GM23248 (cell line): ENCODE data around the gene PXDN. TPM values are rescaled to one million over a fixed set of nuclear protein-coding genes. Genes with fewer than 3 reads are reported as not detected.
"Not testable (repeated sequence)": the region's sequence is repeated elsewhere in the genome, so short reads cannot be mapped to it uniquely, and the experiment has no call there.

ENCODE experiments used
- DNase-seq: peaks from one replicate; pipeline ENCODE4 v3.0.0-alpha.2; 2015
- H2AFZ ChIP-seq: fragments of 200-600 bp; sonication (generic); 2 replicates; pipeline ENCODE4 v1.6.1; 2016; ENCODE audit warnings: antibody characterized with exemption
- H3F3A ChIP-seq: fragments of 200-600 bp; sonication (generic); 2 replicates; pipeline ENCODE4 v1.6.1; 2016; ENCODE audit warnings: mild to moderate bottlenecking, antibody characterized with exemption, mixed run types; ENCODE audit not compliant: insufficient read depth
- H3K27ac ChIP-seq: fragments of 200-600 bp; sonication (generic); 2 replicates; pipeline ENCODE4 v1.5.1; 2016; ENCODE audit warnings: mild to moderate bottlenecking
- H3K27me3 ChIP-seq: fragments of 200-600 bp; sonication (generic); replicated peaks from 2 replicates; pipeline ENCODE4 v1.6.1; 2016; ENCODE audit warnings: mild to moderate bottlenecking; ENCODE audit not compliant: insufficient read depth
- H3K36me3 ChIP-seq: fragments of 200-600 bp; sonication (generic); 2 replicates; pipeline ENCODE4 v1.6.1; 2016; ENCODE audit warnings: low read depth, mild to moderate bottlenecking
- H3K4me1 ChIP-seq: fragments of 200-600 bp; sonication (generic); 2 replicates; pipeline ENCODE4 v1.6.1; 2016; ENCODE audit warnings: mild to moderate bottlenecking; ENCODE audit not compliant: insufficient read depth
- H3K4me2 ChIP-seq: fragments of 200-600 bp; sonication (generic); one replicate; pipeline ENCODE4 v1.6.1; 2016; ENCODE audit warnings: mild to moderate bottlenecking; ENCODE audit not compliant: unreplicated experiment
- H3K4me3 ChIP-seq: fragments of 200-600 bp; sonication (generic); 2 replicates; pipeline ENCODE4 v1.5.1; 2016; ENCODE audit warnings: mild to moderate bottlenecking
- H3K79me2 ChIP-seq: fragments of 200-600 bp; sonication (generic); 2 replicates; pipeline ENCODE4 v1.6.1; 2016; ENCODE audit warnings: mild to moderate bottlenecking; ENCODE audit not compliant: insufficient read depth
- H3K9ac ChIP-seq: fragments of 200-600 bp; sonication (generic); 2 replicates; pipeline ENCODE4 v1.6.1; 2016; ENCODE audit warnings: mild to moderate bottlenecking
- H3K9me2 ChIP-seq: fragments of 200-600 bp; sonication (generic); 2 replicates; pipeline ENCODE4 v1.6.1; 2016; ENCODE audit warnings: mixed run types, mild to moderate bottlenecking, moderate library complexity; ENCODE audit not compliant: insufficient read depth
- H3K9me3 ChIP-seq: fragments of 200-600 bp; sonication (generic); one replicate; pipeline ENCODE4 v1.6.1; 2017; ENCODE audit warnings: low read depth
- H4K20me1 ChIP-seq: fragments of 200-600 bp; sonication (generic); 2 replicates; pipeline ENCODE4 v1.6.0; 2016; ENCODE audit not compliant: insufficient read depth
- EZH2 ChIP-seq: fragments of 200-600 bp; sonication (generic); IDR thresholded peaks from 2 replicates; pipeline ENCODE4 v1.6.1; 2018; ENCODE audit warnings: antibody characterized with exemption, mild to moderate bottlenecking; ENCODE audit not compliant: insufficient read depth, poor library complexity, severe bottlenecking
- EZH2phosphoT487 ChIP-seq: fragments of 200-600 bp; sonication (generic); IDR thresholded peaks from 2 replicates; pipeline ENCODE4 v1.6.1; 2018; ENCODE audit warnings: antibody characterized with exemption, moderate library complexity, mild to moderate bottlenecking, low read depth; ENCODE audit not compliant: insufficient read depth
- WGBS, 2 experiments: methylation state at CpG; one replicate each; pipeline ENCODE4 v1.1.6; 2015 to 2017; ENCODE audit warnings: low lambda C conversion rate in 2 of 2, low coverage in 1 of 2; ENCODE audit errors: missing lambda C conversion rate in 2 of 2; 5-methylcytosine and 5-hydroxymethylcytosine counted together
- in situ Hi-C: fragments of 300-500 bp; cut with MboI; formaldehyde crosslinking; loops from 2 replicates; pipeline ENCODE4 v1.15.0; 2020
- polyA plus RNA-seq: library from polyadenylated mRNA; unstranded; fragments of >200 nt; fragmentation: Nextera tagmentation; extraction: Ambion mirVana; gene quantifications from 2 replicates; pipeline ENCODE4 v1.2.1, GENCODE V29; 2016
- total RNA-seq: library from RNA; depleted of rRNA; stranded (reverse); fragments of >200 nt; shearing (Covaris generic); gene quantifications from 2 replicates; pipeline ENCODE4 v1.2.3, GENCODE V29; 2014

PXDN gene
- total and polyA plus RNA-seq, 2 experiments from 2014 or later = 222 to 263 TPM

- H3K36me3 ChIP-seq = no peaks in the 10 kb centered on the region
- H3K79me2 ChIP-seq = no peaks in the 10 kb centered on the region
- H3K9ac ChIP-seq = no peak overlapping the region
- no peaks in the 10 kb centered on the region for H3K9me3 ChIP-seq
- no peaks in the 10 kb centered on the region for H3K9me2 ChIP-seq
- WGBS, 2 experiments = 75 to 76% methylated on average over 11 of the region's 11 CpGs
- H3K27me3 ChIP-seq = peaks cover 43% of the 10 kb centered on the region
- no peaks in the 10 kb centered on the region for H3F3A ChIP-seq
- no peak overlapping the region for H2AFZ ChIP-seq
- H3K4me1 ChIP-seq = no peaks in the 10 kb centered on the region
- H3K4me2 ChIP-seq = no peak overlapping the region
- H4K20me1 ChIP-seq = no peaks in the 10 kb centered on the region
- H3K27ac ChIP-seq = no peak overlapping the region
- DNase-seq = no peak
- H3K4me3 ChIP-seq = no peak overlapping the region
- in situ Hi-C loops = no loop called here
- TF ChIP-seq EZH2phosphoT487 (no peak), EZH2 (no peak)
Measured at GRCh38 chr2:1782514-1782913, 38.2 kb upstream of the PXDN start.

- no peak for TF ChIP-seq EZH2
- TF ChIP-seq EZH2phosphoT487 = no peak
- no peak overlapping the region for H2AFZ ChIP-seq
- H3K36me3 ChIP-seq = no peaks in the 10 kb centered on the region
- no peaks in the 10 kb centered on the region for H4K20me1 ChIP-seq
- no peaks in the 10 kb centered on the region for H3K9me2 ChIP-seq
- H3K9ac ChIP-seq = no peak overlapping the region
- H3K27me3 ChIP-seq = peaks cover 50% of the 10 kb centered on the region
- no peaks in the 10 kb centered on the region for H3K4me1 ChIP-seq
- H3K79me2 ChIP-seq = no peaks in the 10 kb centered on the region
- H3K4me2 ChIP-seq = no peak overlapping the region
- no peak overlapping the region for H3K27ac ChIP-seq
- no peaks in the 10 kb centered on the region for H3K9me3 ChIP-seq
- H3K4me3 ChIP-seq = no peak overlapping the region
- in situ Hi-C loops = no loop called here
- no peak for DNase-seq
- 84 to 88% methylated on average over 16 of the region's 16 CpGs for WGBS, 2 experiments
- no peaks in the 10 kb centered on the region for H3F3A ChIP-seq
Measured at GRCh38 chr2:1781291-1782080, 37.2 kb upstream of the PXDN start.

GRCh38 chr2:1780693-1781092, 36.4 kb upstream of the PXDN start:
- Histone ChIP-seq H3K9ac (no peak overlapping the region), H3K4me2 (no peak overlapping the region), H3F3A (no peaks in the 10 kb centered on the region), H3K4me3 (no peak overlapping the region), H3K36me3 (no peaks in the 10 kb centered on the region), H3K4me1 (no peaks in the 10 kb centered on the region), H3K27ac (no peak overlapping the region), H4K20me1 (no peaks in the 10 kb centered on the region), H2AFZ (no peak overlapping the region), H3K27me3 (peaks cover 50% of the 10 kb centered on the region), H3K79me2 (no peaks in the 10 kb centered on the region), H3K9me3 (no peaks in the 10 kb centered on the region), H3K9me2 (no peaks in the 10 kb centered on the region)
- TF ChIP-seq EZH2phosphoT487 = no peak
- no peak for TF ChIP-seq EZH2
- WGBS, 2 experiments = 61 to 67% methylated on average over 2 of the region's 2 CpGs
- DNase-seq = no peak
- in situ Hi-C loops = no loop called here

GRCh38 chr2:1780054-1780453, 35.7 kb upstream of the PXDN start:
- H3K79me2 ChIP-seq, DNase-seq, in situ Hi-C loops: not testable (repeated sequence)

GRCh38 chr2:1778566-1778965, 34.3 kb upstream of the PXDN start:
- Histone ChIP-seq H3K9ac (no peak overlapping the region), H3K9me3 (no peaks in the 10 kb centered on the region), H3K4me3 (no peak overlapping the region), H3K4me2 (no peak overlapping the region), H3K4me1 (no peaks in the 10 kb centered on the region), H3K9me2 (no peaks in the 10 kb centered on the region), H3K79me2 (no peaks in the 10 kb centered on the region), H2AFZ (no peak overlapping the region), H3K36me3 (no peaks in the 10 kb centered on the region), H4K20me1 (no peaks in the 10 kb centered on the region), H3F3A (no peaks in the 10 kb centered on the region), H3K27ac (no peak overlapping the region), H3K27me3 (peaks cover 36% of the 10 kb centered on the region)
- TF ChIP-seq EZH2 (no peak), EZH2phosphoT487 (no peak)
- 52 to 67% methylated on average over 4 of the region's 4 CpGs for WGBS, 2 experiments
- no peak for DNase-seq
- in situ Hi-C loops = no loop called here

More at GRCh38 chr2:1780054-1780453, 35.7 kb upstream of the PXDN start:
- H4K20me1 ChIP-seq, H3K9me2 ChIP-seq, H3K4me3 ChIP-seq, H3K4me2 ChIP-seq, H3K4me1 ChIP-seq, H3K9ac ChIP-seq, H2AFZ ChIP-seq, H3K9me3 ChIP-seq, H3F3A ChIP-seq, H3K27ac ChIP-seq, H3K36me3 ChIP-seq: not testable (repeated sequence)
- H3K27me3 ChIP-seq = peaks cover 50% of the 10 kb centered on the region
